Fibroblast of lung (primary cell): ENCODE measurements around the gene ATG13.

ENCODE experiments used
- EZH2 ChIP-seq: IDR thresholded peaks from 2 replicates; pipeline ENCODE4 v1.5.1; 2012; ENCODE audit warnings: low read length, control low read depth, mild to moderate bottlenecking; ENCODE audit errors: missing control alignments
- TF ChIP-seq, protein P1 (sequence below), 2 donors: IDR thresholded peaks in 1 of 2; conservative IDR thresholded peaks in 1 of 2; 1 replicate in 1 of 2; 2 replicates in 1 of 2; pipeline ENCODE4 v1.5.1; 2011 to 2012; ENCODE audit warnings: low read length in 2 of 2, control low read depth in 1 of 2, inconsistent platforms in 1 of 2, low read depth in 1 of 2, mild to moderate bottlenecking in 1 of 2

DNA sequence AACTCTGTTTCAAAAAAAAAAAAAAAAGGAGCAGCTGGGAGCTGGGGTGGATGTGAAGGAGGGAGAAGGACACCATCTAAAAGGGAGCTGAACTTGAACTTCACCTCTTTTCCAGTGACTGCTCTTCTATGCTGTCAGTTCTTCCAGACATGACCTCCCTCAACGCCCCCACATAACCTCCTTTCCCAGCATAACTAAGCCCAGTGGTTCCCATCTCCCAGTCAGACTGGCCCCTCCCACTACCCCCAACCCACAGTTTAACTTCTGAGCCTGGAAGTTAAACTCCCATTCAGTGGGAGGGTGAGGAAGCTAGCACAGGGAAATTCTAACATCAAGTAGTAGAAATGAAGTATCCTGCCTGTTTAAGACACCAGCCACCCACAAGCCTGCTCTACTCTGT lies 81.2 kb downstream of the ATG13 start:
- TF ChIP-seq, protein P1, sequence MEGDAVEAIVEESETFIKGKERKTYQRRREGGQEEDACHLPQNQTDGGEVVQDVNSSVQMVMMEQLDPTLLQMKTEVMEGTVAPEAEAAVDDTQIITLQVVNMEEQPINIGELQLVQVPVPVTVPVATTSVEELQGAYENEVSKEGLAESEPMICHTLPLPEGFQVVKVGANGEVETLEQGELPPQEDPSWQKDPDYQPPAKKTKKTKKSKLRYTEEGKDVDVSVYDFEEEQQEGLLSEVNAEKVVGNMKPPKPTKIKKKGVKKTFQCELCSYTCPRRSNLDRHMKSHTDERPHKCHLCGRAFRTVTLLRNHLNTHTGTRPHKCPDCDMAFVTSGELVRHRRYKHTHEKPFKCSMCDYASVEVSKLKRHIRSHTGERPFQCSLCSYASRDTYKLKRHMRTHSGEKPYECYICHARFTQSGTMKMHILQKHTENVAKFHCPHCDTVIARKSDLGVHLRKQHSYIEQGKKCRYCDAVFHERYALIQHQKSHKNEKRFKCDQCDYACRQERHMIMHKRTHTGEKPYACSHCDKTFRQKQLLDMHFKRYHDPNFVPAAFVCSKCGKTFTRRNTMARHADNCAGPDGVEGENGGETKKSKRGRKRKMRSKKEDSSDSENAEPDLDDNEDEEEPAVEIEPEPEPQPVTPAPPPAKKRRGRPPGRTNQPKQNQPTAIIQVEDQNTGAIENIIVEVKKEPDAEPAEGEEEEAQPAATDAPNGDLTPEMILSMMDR (conservative IDR thresholded peaks at IDR 0.05 in 1 of 2, IDR thresholded peaks at IDR 0.05 in 1 of 2; ENCODE audit: low read depth in 1 of 2, low read length in 2 of 2): no peak
- TF ChIP-seq EZH2: no peak
